ENCODE results near the gene RAB34.
"Not testable (repeated sequence)": the region's sequence is repeated elsewhere in the genome, so short reads cannot be mapped to it uniquely, and the experiment has no call there.

The RAB34 gene

GRCh38 chr17:28726627-28727491, 9.2 kb upstream of the RAB34 start:
- peak; percentile 97 for DNase-seq

- DNase-seq, result peak; percentile 89
Measured at GRCh38 chr17:28726226-28726626, 8.6 kb upstream of the RAB34 start, which contains the start of gene TLCD1. Gene TLCD1 (minus strand): TSS chr17:28726233. CDS start chr17:28726097, 136 bp downstream.

GRCh38 chr17:28725660-28726225, 8.1 kb upstream of the RAB34 start:
- no peak for DNase-seq

GRCh38 chr17:28725166-28725659, 7.5 kb upstream of the RAB34 start:
- peak; percentile 42 for DNase-seq

GRCh38 chr17:28724500-28725165, 7.0 kb upstream of the RAB34 start:
- DNase-seq, result peak; percentile 20

GRCh38 chr17:28723836-28724499, 6.3 kb upstream of the RAB34 start:
- not testable (repeated sequence) for DNase-seq

GRCh38 chr17:28723159-28723835, 5.6 kb upstream of the RAB34 start:
- no peak for DNase-seq

- DNase-seq, result no peak
Measured at GRCh38 chr17:28722417-28723158, 4.9 kb upstream of the RAB34 start.

- peak; percentile 27 for DNase-seq
Measured at GRCh38 chr17:28720997-28721329, 3.3 kb upstream of the RAB34 start.

- DNase-seq, result no peak
Measured at GRCh38 chr17:28720247-28720996, 2.8 kb upstream of the RAB34 start.

GRCh38 chr17:28719021-28719433, 1.4 kb upstream of the RAB34 start:
- DNase-seq, result peak; percentile 49

GRCh38 chr17:28718333-28719020, 809 bp upstream of the RAB34 start:
- no peak for DNase-seq

GRCh38 chr17:28716740-28717577, 709 bp downstream of the RAB34 start:
- DNase-seq, result peak; percentile 75

GRCh38 chr17:28715217-28715616, 2.5 kb downstream of the RAB34 start:
- no peak for DNase-seq

GRCh38 chr17:28714281-28714680, 3.4 kb downstream of the RAB34 start:
- no peak for DNase-seq

GRCh38 chr17:28712705-28713415, 4.8 kb downstream of the RAB34 start:
- DNase-seq, result no peak

- peak; percentile 70 for DNase-seq
Measured at GRCh38 chr17:28712032-28712704, 5.5 kb downstream of the RAB34 start.

GRCh38 chr17:28711723-28712031, 6.0 kb downstream of the RAB34 start, which contains the start of gene PROCA1:
Gene PROCA1 (minus strand): TSS chr17:28711888. CDS start chr17:28711660, 228 bp downstream.
- DNase-seq, result no peak

Measured in femur (tissue), 1 donor.